ENCODE measurements around the gene HOXB3.

DNA sequence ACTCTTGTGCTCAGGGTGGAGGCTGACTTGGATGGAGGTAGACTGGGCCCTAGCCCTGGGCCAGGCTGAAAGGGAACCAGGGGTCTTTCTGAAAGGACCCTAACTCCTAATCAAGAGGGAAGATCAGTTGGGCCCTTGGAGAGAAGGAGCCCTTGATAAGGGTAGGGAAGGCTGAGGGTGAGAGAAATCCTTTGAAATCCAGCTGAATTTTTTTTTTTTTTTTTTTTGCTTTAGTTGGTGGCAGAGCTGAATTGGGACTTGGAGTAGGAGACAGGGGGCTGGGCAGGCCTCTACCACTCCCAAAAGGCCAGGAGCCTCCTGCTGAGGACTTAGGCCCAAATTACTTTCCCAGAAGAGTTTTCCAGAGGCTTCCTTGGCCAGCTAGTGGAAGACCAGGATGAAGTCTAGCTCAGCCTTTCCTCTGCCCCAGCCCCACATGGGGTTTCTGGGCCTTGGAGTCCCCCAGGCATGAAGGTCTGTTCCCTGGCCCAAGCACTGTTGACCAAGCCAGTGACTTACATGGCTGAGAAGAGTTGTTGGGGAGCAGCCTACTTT, 643 bp upstream of the HOXB3 start:
- TF ChIP-seq CTCF (IDR thresholded peaks at IDR 0.05; ENCODE audit: borderline replicate concordance, extremely low read depth, low read length, poor library complexity, severe bottlenecking) = no peak
- no peak for TF ChIP-seq EZH2 (IDR thresholded peaks at IDR 0.05; ENCODE audit: borderline replicate concordance, low read depth, low read length, severe bottlenecking)

Data from DND-41 (cell line).